Mesenchymal stem cell (in vitro differentiated cells and primary cell): Measurements from ENCODE around the gene TMF1.
A peak's percentile ranks its signal among the peaks of the same experiment; 100 is the strongest.

Experiments
- DNase-seq: peaks from one replicate; pipeline ENCODE4 v3.0.0-alpha.2; 2013
- H2AFZ ChIP-seq: one replicate; pipeline ENCODE4 v1.6.1; 2013; ENCODE audit warnings: low read depth, mild to moderate bottlenecking, control low read depth, inconsistent platforms, low read length, moderate library complexity
- H2AK5ac ChIP-seq: 2 replicates; pipeline ENCODE4 v1.6.1; 2013; ENCODE audit warnings: low read length, moderate library complexity, mild to moderate bottlenecking, inconsistent platforms; ENCODE audit not compliant: severe bottlenecking
- H2BK120ac ChIP-seq: one replicate; pipeline ENCODE4 v1.6.1; 2013; ENCODE audit warnings: low read depth, mild to moderate bottlenecking, inconsistent platforms, low read length, moderate library complexity
- H2BK12ac ChIP-seq, 2 experiments: one replicate each; pipeline ENCODE4 v1.6.1; 2013; ENCODE audit warnings: inconsistent platforms in 2 of 2, low read length in 2 of 2, mild to moderate bottlenecking in 2 of 2, moderate library complexity in 2 of 2, control low read depth in 1 of 2
- H2BK15ac ChIP-seq: one replicate; pipeline ENCODE4 v1.6.1; 2013; ENCODE audit warnings: mild to moderate bottlenecking, low read depth, inconsistent platforms; ENCODE audit not compliant: poor library complexity, severe bottlenecking
- H2BK5ac ChIP-seq: 2 replicates; pipeline ENCODE4 v1.6.1; 2013; ENCODE audit warnings: low read depth, mild to moderate bottlenecking, low read length, control low read depth, inconsistent platforms; ENCODE audit not compliant: poor library complexity, severe bottlenecking
- H3K14ac ChIP-seq, 2 experiments: one replicate each; pipeline ENCODE4 v1.6.1; 2013; ENCODE audit warnings: inconsistent platforms in 2 of 2, low read length in 2 of 2, control low read depth in 1 of 2, mild to moderate bottlenecking in 1 of 2, moderate library complexity in 1 of 2
- H3K18ac ChIP-seq, 2 experiments: one replicate each; pipeline ENCODE4 v1.6.1; 2013; ENCODE audit warnings: inconsistent platforms in 2 of 2, low read length in 2 of 2, control low read depth in 1 of 2, low read depth in 1 of 2, mild to moderate bottlenecking in 1 of 2
- H3K23ac ChIP-seq, 2 experiments: one replicate each; pipeline ENCODE4 v1.6.1; 2013; ENCODE audit warnings: inconsistent platforms in 2 of 2, low read length in 2 of 2, mild to moderate bottlenecking in 2 of 2, moderate library complexity in 2 of 2, control low read depth in 1 of 2
- H3K27ac ChIP-seq: 2 replicates; pipeline ENCODE4 v1.5.1; 2013; ENCODE audit warnings: mild to moderate bottlenecking, moderate library complexity, low read length, control low read depth, inconsistent platforms; ENCODE audit not compliant: poor library complexity, severe bottlenecking
- H3K27me3 ChIP-seq, 2 experiments: 2 replicates each; pipeline versions ENCODE4 v1.6.1 to v1.7.0; 2013; ENCODE audit warnings: low read length in 2 of 2, mild to moderate bottlenecking in 2 of 2, moderate library complexity in 2 of 2, control low read depth in 1 of 2, inconsistent platforms in 1 of 2; ENCODE audit not compliant: control insufficient read depth in 1 of 2, insufficient read depth in 1 of 2
- H3K36me3 ChIP-seq, 2 experiments: 2 replicates each; pipeline versions ENCODE4 v1.6.1 to v1.7.0; 2013; ENCODE audit warnings: low read length in 2 of 2, control low read depth in 1 of 2, inconsistent platforms in 1 of 2, low read depth in 1 of 2, mild to moderate bottlenecking in 1 of 2; ENCODE audit not compliant: insufficient read depth in 2 of 2, control insufficient read depth in 1 of 2
- H3K4ac ChIP-seq, 2 experiments: one replicate each; pipeline ENCODE4 v1.6.1; 2013; ENCODE audit warnings: inconsistent platforms in 2 of 2, low read length in 2 of 2, mild to moderate bottlenecking in 2 of 2, moderate library complexity in 2 of 2, control low read depth in 1 of 2, low read depth in 1 of 2
- H3K4me1 ChIP-seq: 2 replicates; pipeline ENCODE4 v1.6.1; 2013; ENCODE audit warnings: low read depth, low read length, control low read depth; ENCODE audit not compliant: control insufficient read depth, insufficient read depth
- H3K4me2 ChIP-seq: 2 replicates; pipeline ENCODE4 v1.6.1; 2013; ENCODE audit warnings: low read length, mild to moderate bottlenecking, inconsistent platforms; ENCODE audit not compliant: poor library complexity, severe bottlenecking
- H3K4me3 ChIP-seq, 2 experiments: 2 replicates each; pipeline versions ENCODE4 v1.5.1 to v1.7.0; 2013; ENCODE audit warnings: low read length in 2 of 2, mild to moderate bottlenecking in 2 of 2, control low read depth in 1 of 2, low read depth in 1 of 2; ENCODE audit not compliant: insufficient read depth in 1 of 2
- H3K79me1 ChIP-seq: replicated peaks from 2 replicates; pipeline ENCODE4 v1.6.1; 2013; ENCODE audit warnings: mild to moderate bottlenecking, control low read depth, low read length, inconsistent platforms; ENCODE audit not compliant: poor library complexity, severe bottlenecking
- H3K9ac ChIP-seq: 2 replicates; pipeline ENCODE4 v1.7.0; 2013; ENCODE audit warnings: mild to moderate bottlenecking, low read length, moderate library complexity
- H3K9me3 ChIP-seq: 2 replicates; pipeline ENCODE4 v1.7.0; 2013; ENCODE audit warnings: mild to moderate bottlenecking, low read length; ENCODE audit not compliant: control insufficient read depth
- H4K8ac ChIP-seq: one replicate; pipeline ENCODE4 v1.6.1; 2013; ENCODE audit warnings: inconsistent platforms, mild to moderate bottlenecking, low read length, moderate library complexity
- H4K91ac ChIP-seq: one replicate; pipeline ENCODE4 v1.6.1; 2013; ENCODE audit warnings: mild to moderate bottlenecking, low read length, inconsistent platforms
- WGBS: methylation state at CpG from one replicate; pipeline ENCODE4 v1.1.7; 2013; ENCODE audit warnings: mixed read lengths; 5-methylcytosine and 5-hydroxymethylcytosine counted together

Gene TMF1

DNA sequence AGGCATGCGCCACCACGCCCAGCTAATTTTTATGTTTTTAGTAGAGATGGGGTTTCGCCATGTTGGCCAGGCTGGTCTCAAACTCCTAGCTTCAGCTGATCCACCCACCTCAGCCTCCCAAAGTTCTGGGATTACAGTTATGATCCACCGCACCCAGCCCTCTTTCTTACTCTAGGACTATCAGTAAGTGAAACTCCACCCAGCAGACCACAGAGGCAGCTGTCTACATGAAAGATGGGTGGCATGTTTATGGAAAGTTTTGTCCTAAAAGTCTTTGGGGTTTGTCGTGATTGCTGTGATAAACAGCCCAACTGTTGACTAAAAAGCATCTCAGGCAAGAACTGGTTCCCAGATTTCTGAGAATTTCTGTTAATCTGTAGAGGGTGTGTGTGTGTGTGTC, 43.5 kb upstream of the TMF1 start:
- H3K79me1 ChIP-seq, result peaks cover 2% of the 10 kb centered on the region
- H3K23ac ChIP-seq, result no peak overlapping the region
- no peak overlapping the region for H2BK5ac ChIP-seq
- no peak overlapping the region for H3K18ac ChIP-seq
- no peak overlapping the region for H3K4me2 ChIP-seq
- H2BK12ac ChIP-seq, result no peak overlapping the region
- H3K4ac ChIP-seq, result no peak overlapping the region
- 78% methylated on average over 4 of the region's 5 CpGs for WGBS
- peak overlapping the region; percentile 20 for H3K9ac ChIP-seq
- no peaks in the 10 kb centered on the region for H3K27me3 ChIP-seq
- H3K4me3 ChIP-seq, result no peak overlapping the region
- peaks cover 4 to 51% of the 10 kb centered on the region in 2 experiments for H3K36me3 ChIP-seq
- H2BK15ac ChIP-seq, result no peak overlapping the region
- no peak overlapping the region for H2BK120ac ChIP-seq
- peak; percentile 64 for DNase-seq
- H2AFZ ChIP-seq, result no peak overlapping the region
- H4K91ac ChIP-seq, result no peak overlapping the region
- peak overlapping the region; percentile 23 for H4K8ac ChIP-seq
- H3K4me1 ChIP-seq, result peaks cover 16% of the 10 kb centered on the region
- no peaks in the 10 kb centered on the region for H3K9me3 ChIP-seq
- H2AK5ac ChIP-seq, result no peak overlapping the region
- H3K14ac ChIP-seq, result no peak overlapping the region
- no peak overlapping the region for H3K27ac ChIP-seq

GRCh38 chr3:69094467-69095205, 42.5 kb upstream of the TMF1 start:
- Histone ChIP-seq H3K4me1 (peaks cover 18% of the 10 kb centered on the region), H3K14ac (no peak overlapping the region), H2BK12ac (no peak overlapping the region), H4K91ac (no peak overlapping the region), H3K4me3 (peak overlapping the region in 1 of 2 experiments; percentile 18), H3K9me3 (no peaks in the 10 kb centered on the region), H3K9ac (peak overlapping the region; percentile 55), H3K4me2 (no peak overlapping the region), H4K8ac (no peak overlapping the region), H2BK5ac (no peak overlapping the region), H3K18ac (no peak overlapping the region), H3K36me3 (peaks cover 4 to 49% of the 10 kb centered on the region in 2 experiments), H2AFZ (no peak overlapping the region), H3K23ac (no peak overlapping the region), H3K27ac (no peak overlapping the region), H3K4ac (no peak overlapping the region), H2BK120ac (no peak overlapping the region), H3K79me1 (peaks cover 2% of the 10 kb centered on the region), H2AK5ac (no peak overlapping the region), H3K27me3 (no peaks in the 10 kb centered on the region), H2BK15ac (no peak overlapping the region)
- WGBS, result 82% methylated on average over 7 of the region's 8 CpGs
- no peak for DNase-seq

DNA sequence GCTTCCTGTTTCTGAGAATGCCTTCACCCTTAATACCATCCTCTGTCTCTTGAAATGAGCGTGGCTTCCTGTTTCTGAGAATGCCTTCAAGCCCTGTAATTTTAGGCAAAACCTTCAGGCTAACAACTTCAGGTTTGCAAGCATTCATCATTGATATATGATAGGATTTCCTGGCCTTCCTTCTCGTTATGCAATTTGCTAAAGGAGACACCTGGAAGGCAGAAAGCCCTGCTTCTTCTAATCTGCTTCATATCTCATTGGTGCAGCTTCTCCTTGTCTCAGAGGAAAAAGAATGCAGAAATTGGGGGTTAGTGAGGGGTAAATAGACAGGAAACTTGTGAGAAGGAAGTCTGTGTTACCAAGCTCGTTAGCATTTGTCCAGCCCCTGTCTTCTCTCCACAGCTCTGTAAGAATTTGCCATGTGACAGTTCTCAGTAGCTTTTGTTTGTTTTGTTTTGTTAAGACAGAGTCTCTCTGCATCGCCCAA, 39.9 kb upstream of the TMF1 start:
- Histone ChIP-seq H3K4me3 (no peak overlapping the region), H3K4ac (peak overlapping the region in 1 of 2 experiments; percentile 56), H2BK5ac (no peak overlapping the region), H2BK120ac (peak overlapping the region; percentile 88), H3K4me1 (peaks cover 23% of the 10 kb centered on the region), H2AK5ac (no peak overlapping the region), H2BK12ac (no peak overlapping the region), H3K23ac (no peak overlapping the region), H3K36me3 (peaks cover 4 to 49% of the 10 kb centered on the region in 2 experiments), H2BK15ac (no peak overlapping the region), H3K4me2 (no peak overlapping the region), H3K9me3 (no peaks in the 10 kb centered on the region), H3K9ac (no peak overlapping the region), H4K91ac (no peak overlapping the region), H3K27ac (peak overlapping the region; percentile 48), H3K27me3 (no peaks in the 10 kb centered on the region), H2AFZ (no peak overlapping the region), H3K79me1 (no peaks in the 10 kb centered on the region), H3K14ac (no peak overlapping the region), H3K18ac (peak overlapping the region in 1 of 2 experiments; percentile 9), H4K8ac (no peak overlapping the region)
- WGBS, result 19% methylated on average over 3 of the region's 4 CpGs
- peak; percentile 37 for DNase-seq

DNA sequence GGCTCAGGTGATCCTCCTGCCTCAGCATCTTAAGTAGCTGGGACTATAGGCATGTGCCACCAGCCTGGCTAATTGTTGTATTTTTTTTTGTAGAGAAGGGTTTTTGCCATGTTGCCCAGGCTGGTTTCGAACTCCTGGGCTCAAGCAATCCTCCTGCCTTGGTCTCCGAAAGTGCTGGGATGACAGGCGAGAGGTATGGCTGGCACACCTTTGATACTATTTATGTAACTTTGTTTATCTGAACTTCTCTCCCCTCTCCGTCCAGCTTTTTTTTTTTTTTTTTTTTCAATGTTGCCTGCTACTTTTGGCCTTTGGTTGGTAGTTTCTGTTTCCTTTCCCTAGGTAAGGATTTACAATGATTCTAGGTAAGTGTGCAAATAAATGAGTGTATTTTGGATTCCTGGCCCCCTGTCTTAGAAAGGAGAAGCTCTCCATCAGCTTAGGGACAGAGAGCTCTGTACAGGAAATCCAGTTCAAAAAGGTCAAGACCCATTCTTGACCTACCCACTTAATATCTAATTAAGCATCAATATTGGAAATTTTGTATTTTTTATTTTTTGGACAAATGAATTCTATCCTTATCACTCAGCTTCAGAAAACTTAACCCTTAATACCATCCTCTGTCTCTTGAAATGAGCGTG, 39.4 kb upstream of the TMF1 start:
- Histone ChIP-seq H3K18ac (peak overlapping the region in 1 of 2 experiments; percentile 19), H3K27ac (no peak overlapping the region), H4K8ac (peak overlapping the region; percentile 76), H3K4me2 (no peak overlapping the region), H3K14ac (peak overlapping the region in 1 of 2 experiments; percentile 50), H3K4me1 (peaks cover 26% of the 10 kb centered on the region), H2BK12ac (peak overlapping the region in 1 of 2 experiments; percentile 92), H3K79me1 (no peaks in the 10 kb centered on the region), H3K9ac (no peak overlapping the region), H2BK120ac (no peak overlapping the region), H2BK15ac (no peak overlapping the region), H3K4me3 (no peak overlapping the region), H3K23ac (no peak overlapping the region), H3K27me3 (no peaks in the 10 kb centered on the region), H3K4ac (no peak overlapping the region), H2AFZ (no peak overlapping the region), H3K36me3 (peaks cover 4 to 49% of the 10 kb centered on the region in 2 experiments), H2AK5ac (no peak overlapping the region), H4K91ac (no peak overlapping the region), H2BK5ac (no peak overlapping the region), H3K9me3 (no peaks in the 10 kb centered on the region)
- WGBS, result 71% methylated on average over 3 of the region's 5 CpGs
- no peak for DNase-seq
